Smooth muscle cell (in vitro differentiated cells): Measurements from ENCODE around the gene LAMTOR2. TPM values are rescaled to one million over a fixed set of nuclear protein-coding genes. Genes with fewer than 3 reads are reported as not detected.

ENCODE experiments used
- DNase-seq: peaks from one replicate; lab custom pipeline; 2025; ENCODE audit not compliant: unreplicated experiment; lab: John Stamatoyannopoulos, UW
- H2AFZ ChIP-seq: fragments of 200-600 bp; sonication (generic); 2 replicates; pipeline ENCODE4 v1.6.0; 2016; ENCODE audit warnings: antibody characterized with exemption, low read depth, mild to moderate bottlenecking
- H3F3A ChIP-seq: fragments of 200-600 bp; sonication (generic); 2 replicates; pipeline ENCODE4 v1.6.0; 2017; ENCODE audit warnings: antibody characterized with exemption, low read depth
- H3K27ac ChIP-seq: fragments of 200-600 bp; sonication (generic); 2 replicates; pipeline ENCODE4 v1.5.1; 2016; ENCODE audit warnings: low read depth, mild to moderate bottlenecking
- H3K27me3 ChIP-seq: fragments of 200-600 bp; sonication (generic); 2 replicates; pipeline ENCODE4 v1.6.1; 2016; ENCODE audit warnings: low read depth, mild to moderate bottlenecking
- H3K36me3 ChIP-seq: fragments of 200-600 bp; sonication (generic); 2 replicates; pipeline ENCODE4 v1.5.1; 2016; ENCODE audit warnings: low read depth
- H3K4me1 ChIP-seq: fragments of 200-600 bp; sonication (generic); 2 replicates; pipeline ENCODE4 v1.5.1; 2016; ENCODE audit warnings: low read depth
- H3K4me2 ChIP-seq: fragments of 200-600 bp; sonication (generic); 2 replicates; pipeline ENCODE4 v1.6.0; 2016; ENCODE audit warnings: mild to moderate bottlenecking
- H3K4me3 ChIP-seq: fragments of 200-600 bp; sonication (generic); 2 replicates; pipeline ENCODE4 v1.5.1; 2016; ENCODE audit warnings: mild to moderate bottlenecking
- H3K79me2 ChIP-seq: fragments of 200-600 bp; sonication (generic); 2 replicates; pipeline ENCODE4 v1.6.0; 2016; ENCODE audit warnings: low read depth, mild to moderate bottlenecking
- H3K9ac ChIP-seq: fragments of 200-600 bp; sonication (generic); 2 replicates; pipeline ENCODE4 v1.6.0; 2016; ENCODE audit warnings: low read depth
- H3K9me3 ChIP-seq: fragments of 200-600 bp; sonication (generic); replicated peaks from 2 replicates; pipeline ENCODE4 v1.5.1; 2016; ENCODE audit warnings: low read depth
- H4K20me1 ChIP-seq: fragments of 200-600 bp; sonication (generic); 2 replicates; pipeline ENCODE4 v1.6.0; 2016; ENCODE audit warnings: low read depth
- CTCF ChIP-seq: fragments of 200-600 bp; sonication (generic); IDR thresholded peaks from 2 replicates; pipeline ENCODE4 v1.5.1; 2017; ENCODE audit warnings: borderline replicate concordance, mild to moderate bottlenecking, antibody characterized with exemption; ENCODE audit not compliant: insufficient read depth, poor library complexity, severe bottlenecking
- WGBS: methylation state at CpG from one replicate; pipeline ENCODE4 v1.1.7; 2016; ENCODE audit warnings: low lambda C conversion rate; 5-methylcytosine and 5-hydroxymethylcytosine counted together
- polyA plus RNA-seq: library from polyadenylated mRNA; unstranded; fragments of >200 nt; fragmentation: Nextera tagmentation; extraction: Ambion mirVana; gene quantifications from 2 replicates; pipeline ENCODE4 v1.2.1, GENCODE V29; 2016
- total RNA-seq: library from RNA; depleted of rRNA; stranded (reverse); fragments of >200 nt; gene quantifications from 2 replicates; pipeline ENCODE4 v1.2.3, GENCODE V29; 2014

Gene LAMTOR2
- total and polyA plus RNA-seq, 2 experiments from 2014 or later = 55.1 to 146 TPM

DNA sequence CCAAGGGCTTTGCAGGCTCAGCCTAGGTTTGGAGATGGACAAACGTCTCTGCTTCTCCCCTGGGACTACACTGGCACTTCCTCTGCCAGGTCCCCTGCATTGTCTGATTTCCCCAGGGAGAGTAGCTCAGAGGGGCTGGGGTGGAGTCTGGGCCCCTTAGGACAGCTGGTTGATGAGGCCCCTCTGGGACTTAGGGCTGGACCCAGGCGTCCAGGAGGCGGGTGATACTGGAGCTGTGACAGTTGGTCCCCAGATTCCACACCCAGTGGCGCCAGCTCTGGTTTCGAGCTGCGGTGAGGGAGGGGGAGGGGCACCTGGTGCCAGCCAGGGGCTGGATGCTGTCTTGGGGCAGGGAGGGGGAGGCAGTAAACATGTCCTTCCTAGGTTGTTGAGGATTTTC lies 35.1 kb downstream of the LAMTOR2 start:
- Histone ChIP-seq H3K27ac (no peak overlapping the region), H4K20me1 (peaks cover 45% of the 10 kb centered on the region), H3K4me1 (peaks cover 25% of the 10 kb centered on the region), H3K36me3 (no peaks in the 10 kb centered on the region), H3F3A (peaks cover 5% of the 10 kb centered on the region), H3K9ac (no peak overlapping the region), H2AFZ (no peak overlapping the region), H3K9me3 (no peaks in the 10 kb centered on the region), H3K79me2 (peaks cover 63% of the 10 kb centered on the region), H3K4me2 (no peak overlapping the region), H3K4me3 (no peak overlapping the region), H3K27me3 (no peaks in the 10 kb centered on the region)
- no peak for TF ChIP-seq CTCF
- WGBS = 63% methylated on average over 2 of the region's 6 CpGs
- no peak for DNase-seq

GRCh38 chr1:156090138-156090839 lies 35.7 kb downstream of the LAMTOR2 start:
- Histone ChIP-seq H3K36me3 (no peaks in the 10 kb centered on the region), H2AFZ (no peak overlapping the region), H3F3A (peaks cover 5% of the 10 kb centered on the region), H3K79me2 (peaks cover 62% of the 10 kb centered on the region), H3K9me3 (no peaks in the 10 kb centered on the region), H3K9ac (no peak overlapping the region), H3K4me1 (peaks cover 20% of the 10 kb centered on the region), H3K4me2 (no peak overlapping the region), H3K27me3 (no peaks in the 10 kb centered on the region), H3K4me3 (no peak overlapping the region), H3K27ac (no peak overlapping the region), H4K20me1 (peaks cover 40% of the 10 kb centered on the region)
- TF ChIP-seq CTCF = no peak
- no peak for DNase-seq
- WGBS = 49% methylated on average over 5 of the region's 5 CpGs

DNA sequence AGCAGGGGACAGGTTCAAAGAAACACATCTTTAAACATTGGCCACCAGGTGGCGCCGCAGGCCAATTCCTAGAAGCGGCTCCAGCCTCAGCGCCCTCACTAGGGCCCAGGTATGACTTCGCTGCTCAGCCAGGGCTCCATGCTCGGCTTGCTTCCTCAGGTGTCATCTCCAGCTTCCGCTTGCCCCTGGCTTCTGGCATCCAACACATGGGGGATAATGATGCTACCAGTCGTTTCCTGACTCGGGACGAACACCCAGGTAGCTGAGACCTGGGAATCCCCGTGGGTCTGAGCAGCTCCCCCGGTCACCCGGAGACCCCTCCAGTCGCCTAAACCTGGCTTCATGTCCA lies 36.2 kb downstream of the LAMTOR2 start:
- Histone ChIP-seq H3K9ac (no peak overlapping the region), H3K27ac (no peak overlapping the region), H3K79me2 (peaks cover 56% of the 10 kb centered on the region), H2AFZ (no peak overlapping the region), H3F3A (peaks cover 8% of the 10 kb centered on the region), H3K4me1 (peaks cover 15% of the 10 kb centered on the region), H3K27me3 (no peaks in the 10 kb centered on the region), H3K4me3 (no peak overlapping the region), H3K36me3 (no peaks in the 10 kb centered on the region), H4K20me1 (peaks cover 35% of the 10 kb centered on the region), H3K9me3 (no peaks in the 10 kb centered on the region), H3K4me2 (no peak overlapping the region)
- DNase-seq = peak; percentile 35
- TF ChIP-seq CTCF = peak; percentile 82
- WGBS = 42% methylated on average over 14 of the region's 14 CpGs

DNA sequence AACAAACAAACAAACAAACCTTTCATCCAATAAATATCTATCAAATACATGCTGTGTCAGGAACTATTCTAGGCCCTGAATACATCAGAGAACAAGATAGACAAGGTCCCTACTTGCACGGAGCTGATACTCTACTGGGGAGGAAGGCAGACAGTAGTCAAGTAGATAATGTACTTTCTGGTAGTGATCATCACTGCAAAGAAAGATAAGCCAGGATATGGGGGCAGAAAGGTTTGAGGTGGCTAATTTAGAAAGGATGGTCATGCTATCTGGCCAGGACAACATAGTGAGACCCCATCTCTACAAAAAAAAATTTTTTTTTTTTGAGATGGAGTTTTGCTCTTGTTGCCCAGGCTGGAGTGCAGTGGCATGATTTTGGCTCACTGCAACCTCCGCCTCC lies 37.0 kb downstream of the LAMTOR2 start:
- no peak overlapping the region for H3K9ac ChIP-seq
- DNase-seq = no peak
- TF ChIP-seq CTCF = no peak
- peaks cover 54% of the 10 kb centered on the region for H3K79me2 ChIP-seq
- no peaks in the 10 kb centered on the region for H3K27me3 ChIP-seq
- H3K27ac ChIP-seq = no peak overlapping the region
- H3F3A ChIP-seq = peaks cover 12% of the 10 kb centered on the region
- WGBS = 88% methylated on average over 2 of the region's 2 CpGs
- H2AFZ ChIP-seq = no peak overlapping the region
- no peaks in the 10 kb centered on the region for H3K36me3 ChIP-seq
- no peaks in the 10 kb centered on the region for H3K9me3 ChIP-seq
- H3K4me3 ChIP-seq = no peak overlapping the region
- peaks cover 11% of the 10 kb centered on the region for H3K4me1 ChIP-seq
- peaks cover 31% of the 10 kb centered on the region for H4K20me1 ChIP-seq
- H3K4me2 ChIP-seq = no peak overlapping the region
